HG02884 (cell line): ENCODE data around the gene C9.
"Not testable (repeated sequence)": the region's sequence is repeated elsewhere in the genome, so short reads cannot be mapped to it uniquely, and the experiment has no call there.

Experiments used
- ATAC-seq: cut with Tn5 transposase; IDR thresholded peaks from one replicate; pipeline ENCODE4 v1.9.1; 2021; ENCODE audit warnings: mild to moderate bottlenecking, moderate library complexity; ENCODE audit not compliant: unreplicated experiment

C9 gene

GRCh38 chr5:39373791-39374190 is 9.5 kb upstream of the C9 start:
- no peak for ATAC-seq

GRCh38 chr5:39371367-39371635 is 7.0 kb upstream of the C9 start:
- no peak for ATAC-seq

DNA sequence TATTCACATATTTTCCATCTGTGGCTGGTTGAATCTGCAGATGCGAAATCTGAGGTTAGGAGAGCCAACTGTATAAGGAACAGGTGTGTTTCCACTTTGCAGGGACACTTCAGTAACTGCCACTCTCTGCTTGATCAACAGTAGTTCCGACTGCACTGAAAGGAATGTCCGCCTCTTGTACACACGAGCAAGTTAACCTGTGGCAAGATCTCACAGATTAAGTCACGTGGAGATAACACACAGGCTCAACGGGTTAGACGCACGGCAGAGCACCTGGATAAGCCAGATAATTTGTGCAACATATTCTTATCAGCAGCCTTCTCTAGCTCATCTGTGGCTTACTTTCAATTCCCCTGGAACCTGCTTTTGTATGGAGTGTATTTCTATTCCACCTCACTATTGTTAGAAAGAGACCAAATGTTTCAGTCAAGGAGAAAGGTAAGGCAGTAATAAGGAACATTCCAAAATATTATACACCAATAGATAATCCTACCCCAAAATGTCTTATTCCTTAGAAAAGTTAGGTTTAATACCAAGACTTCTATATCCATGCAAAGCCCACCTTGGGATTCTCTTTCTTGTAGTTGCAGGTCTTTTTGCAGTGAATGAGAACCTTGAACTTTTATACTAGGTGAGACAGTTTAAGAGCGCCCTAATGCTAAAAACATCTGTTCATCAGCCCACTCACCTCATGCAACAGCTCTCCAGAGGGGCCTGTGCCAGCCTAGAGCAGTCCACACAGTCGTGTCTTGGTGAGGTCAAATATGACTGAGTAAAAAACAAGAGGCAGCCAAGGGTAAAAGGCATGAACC is 6.5 kb upstream of the C9 start:
- ATAC-seq: no peak

- ATAC-seq: no peak
These were observed 5.0 kb upstream of the C9 start for GRCh38 chr5:39369123-39369815.

DNA sequence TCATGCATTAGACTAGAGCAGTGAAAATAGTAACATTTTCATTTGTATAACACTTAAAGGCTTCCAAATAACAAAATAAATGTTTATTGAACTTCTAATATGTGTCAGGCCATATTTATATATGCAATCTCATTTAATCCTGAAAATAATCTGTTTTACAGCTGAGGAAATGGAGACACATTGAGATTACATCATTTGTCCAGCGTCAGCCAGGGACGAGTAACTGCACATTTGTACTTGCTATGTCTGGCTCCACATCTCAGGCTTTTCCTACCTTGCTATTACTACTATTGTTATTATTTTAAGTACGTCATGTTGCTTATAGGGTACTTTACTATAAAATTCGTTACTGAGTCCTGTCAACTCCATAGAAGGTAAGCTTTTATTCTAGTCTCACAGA is 3.8 kb upstream of the C9 start:
- ATAC-seq: no peak

GRCh38 chr5:39367711-39368110 is 3.4 kb upstream of the C9 start:
- ATAC-seq: no peak

DNA sequence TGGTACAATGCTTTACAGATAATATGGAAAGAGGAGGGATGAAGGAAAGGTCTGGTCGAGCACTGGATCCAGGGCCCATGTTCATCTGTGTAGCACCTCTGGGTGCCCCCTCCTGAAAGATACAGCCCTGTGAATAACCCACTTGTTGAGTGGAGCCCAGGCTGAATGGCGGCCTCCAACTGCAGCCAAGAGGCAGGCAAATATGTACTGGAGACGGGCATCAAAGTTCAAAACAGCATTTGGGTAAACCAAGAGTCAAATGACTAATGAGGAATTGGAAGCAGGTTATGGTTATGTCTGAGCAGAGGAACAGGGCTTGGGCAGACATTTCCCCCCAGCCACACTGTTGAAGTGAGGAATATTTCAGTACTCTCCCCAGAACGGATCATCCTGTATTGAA is 1.1 kb downstream of the C9 start:
- ATAC-seq: no peak

DNA sequence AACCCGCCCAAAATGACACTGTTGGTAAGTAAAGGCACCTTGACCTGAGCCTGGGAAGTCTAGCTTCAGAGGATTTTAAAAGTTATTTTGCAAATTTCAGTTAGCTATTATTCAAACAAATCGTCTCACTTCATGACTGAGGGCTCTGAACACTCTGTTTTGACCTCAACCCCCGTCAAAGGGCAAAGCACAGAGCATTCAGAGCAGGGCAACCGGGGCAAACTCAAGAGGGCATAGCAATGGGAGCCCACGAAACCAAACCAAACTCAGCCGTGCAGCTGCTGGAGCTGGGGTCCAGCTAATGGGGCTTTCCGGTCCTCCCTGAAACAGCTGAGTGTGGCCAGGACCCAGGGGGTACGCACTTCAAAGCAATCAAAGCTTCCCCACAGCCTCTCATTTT is 1.6 kb downstream of the C9 start:
- ATAC-seq: no peak

DNA sequence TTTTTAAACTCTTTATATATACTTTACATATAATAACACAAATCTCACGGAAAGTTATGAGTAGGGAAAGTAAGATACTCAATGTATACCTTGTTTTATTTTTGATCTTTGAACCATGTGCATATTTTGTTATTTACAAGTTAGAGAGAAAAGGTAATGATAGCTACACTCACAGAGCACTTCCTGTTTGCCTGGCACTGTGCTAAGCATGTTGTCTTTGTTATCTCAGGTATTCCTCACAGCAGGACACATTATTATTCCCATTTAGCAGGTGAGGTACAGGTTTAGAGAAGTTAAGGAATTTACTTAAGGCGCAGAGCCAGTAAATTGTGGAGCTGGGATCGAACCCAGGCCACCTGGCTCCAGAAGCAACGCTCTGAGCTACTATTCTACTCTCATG is 3.0 kb downstream of the C9 start:
- no peak for ATAC-seq

DNA sequence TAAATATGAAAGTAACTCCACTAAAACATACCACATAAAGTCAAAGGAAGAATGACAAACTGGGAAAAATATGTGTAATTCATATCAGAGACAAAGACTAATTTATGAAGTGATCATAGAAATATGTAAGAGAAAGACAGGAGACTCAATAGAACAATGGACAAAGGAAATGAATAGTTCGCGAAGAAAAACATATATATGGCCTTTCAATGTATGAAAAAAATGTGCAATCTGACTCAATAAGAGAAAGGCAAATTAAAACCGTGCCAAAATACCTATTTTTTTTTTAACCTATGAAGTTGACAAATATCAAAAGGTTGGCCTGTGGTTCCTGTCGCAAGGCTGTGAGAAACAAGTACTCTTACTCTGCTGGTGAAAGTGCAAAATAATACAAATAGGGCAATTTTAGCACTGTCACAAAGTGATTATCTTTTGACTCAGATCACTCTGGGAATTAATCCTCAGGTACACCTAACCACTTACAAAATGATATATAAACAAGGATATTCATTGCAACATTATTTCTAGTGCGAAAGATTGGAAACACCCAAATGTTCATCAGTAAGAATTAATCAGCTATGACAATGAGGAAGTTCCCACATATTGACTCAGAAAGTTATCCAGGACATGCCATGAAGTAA is 3.7 kb downstream of the C9 start:
- ATAC-seq: no peak

DNA sequence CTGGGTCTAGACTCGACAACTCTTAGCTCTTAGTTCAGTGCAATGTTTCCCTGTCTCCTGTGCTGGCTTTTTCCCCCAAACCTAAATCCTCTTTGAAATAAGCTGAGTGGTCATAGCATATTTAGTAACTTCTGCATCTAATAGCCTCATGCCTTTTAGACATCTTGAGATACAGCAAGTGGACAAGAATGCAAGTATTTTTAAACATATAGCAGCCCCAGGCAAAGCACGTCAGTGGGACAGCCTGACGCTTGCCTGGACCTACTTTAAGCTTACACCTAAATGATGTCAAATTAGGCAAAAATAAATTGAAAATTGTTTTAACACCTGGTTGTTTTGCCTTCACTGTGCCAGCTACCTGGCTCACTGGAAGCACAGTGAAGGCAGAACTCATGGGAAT is 8.0 kb downstream of the C9 start:
- no peak for ATAC-seq

DNA sequence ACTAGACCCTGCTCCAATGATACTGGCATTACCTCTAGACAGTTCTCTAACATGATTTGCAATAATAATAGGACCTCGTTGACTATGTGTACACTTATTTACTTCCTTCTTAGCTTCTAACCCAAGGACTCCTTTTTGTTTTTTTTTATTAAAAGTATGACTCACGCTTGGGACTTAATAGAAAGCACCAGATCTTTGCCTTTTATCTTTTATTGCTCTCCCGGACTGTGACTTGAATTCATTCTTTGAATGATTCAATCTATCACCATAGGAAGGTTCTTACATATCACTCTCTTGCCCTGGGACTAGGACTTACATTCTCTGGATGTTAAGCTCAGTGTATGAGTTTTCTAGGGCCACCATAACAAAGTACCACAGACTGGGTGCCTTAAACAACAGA is 9.0 kb downstream of the C9 start:
- no peak for ATAC-seq

- ATAC-seq: no peak
These were observed 10.4 kb downstream of the C9 start for GRCh38 chr5:39353717-39354399.

DNA sequence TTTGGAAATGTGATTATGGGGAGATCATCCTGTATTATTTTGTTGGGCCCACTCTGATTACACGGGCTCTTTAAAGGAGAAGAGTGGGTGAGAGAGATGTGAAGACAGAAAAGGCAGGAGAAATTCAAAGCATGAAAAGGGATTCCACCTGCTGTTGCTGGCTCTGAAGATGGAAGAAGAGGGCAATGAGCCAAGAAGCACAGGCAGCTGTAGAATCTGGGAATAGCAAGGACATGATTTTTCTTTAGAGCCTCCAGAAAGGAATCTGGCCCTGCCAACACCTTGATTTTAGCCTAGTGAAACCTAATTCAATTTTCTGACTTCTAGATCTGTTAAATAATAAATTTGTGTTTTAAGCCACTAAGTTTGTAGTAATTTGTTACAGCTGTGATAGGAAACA is 11.3 kb downstream of the C9 start:
- no peak for ATAC-seq

- no peak for ATAC-seq
These were observed 12.1 kb downstream of the C9 start for GRCh38 chr5:39352170-39352569.

GRCh38 chr5:39349484-39349883 is 14.8 kb downstream of the C9 start:
- ATAC-seq: no peak

DNA sequence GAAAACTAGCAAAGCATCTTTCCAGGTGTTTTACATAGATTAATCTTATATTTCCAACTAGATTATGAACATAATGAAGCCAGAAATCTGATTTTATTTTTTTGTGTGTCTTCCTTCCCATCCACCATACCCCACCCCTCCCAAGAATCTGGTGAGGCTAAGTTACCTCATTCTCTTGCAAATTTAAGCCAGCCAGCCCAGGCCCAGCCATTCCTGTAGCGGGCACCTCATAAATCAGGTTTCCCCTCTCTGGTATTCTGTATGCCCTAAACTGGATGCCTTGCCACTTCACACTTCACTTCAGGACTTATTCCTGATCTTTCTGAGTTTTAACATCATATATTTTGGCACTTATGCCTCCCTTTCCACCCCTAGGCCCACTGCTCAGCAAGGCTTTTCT is 21.8 kb downstream of the C9 start:
- ATAC-seq: no peak

DNA sequence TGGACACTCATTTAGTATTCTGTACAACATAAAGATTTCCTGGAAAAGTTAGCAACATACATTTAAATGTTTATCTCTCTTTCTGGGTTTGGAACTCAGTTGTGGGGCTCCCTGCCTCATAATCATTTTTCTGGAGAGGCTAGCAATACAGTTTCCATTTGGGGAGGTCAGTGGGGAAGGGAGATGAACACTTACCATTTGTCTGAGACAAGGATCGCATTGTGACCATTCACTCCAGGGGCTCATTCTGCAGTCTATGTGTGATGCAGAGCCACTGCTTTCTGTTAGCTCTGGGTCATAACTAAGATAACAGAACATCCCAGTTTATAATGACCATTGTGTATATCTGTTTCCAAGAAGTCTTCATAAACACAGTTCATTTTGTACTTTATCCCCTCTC is 22.4 kb downstream of the C9 start:
- ATAC-seq: no peak

DNA sequence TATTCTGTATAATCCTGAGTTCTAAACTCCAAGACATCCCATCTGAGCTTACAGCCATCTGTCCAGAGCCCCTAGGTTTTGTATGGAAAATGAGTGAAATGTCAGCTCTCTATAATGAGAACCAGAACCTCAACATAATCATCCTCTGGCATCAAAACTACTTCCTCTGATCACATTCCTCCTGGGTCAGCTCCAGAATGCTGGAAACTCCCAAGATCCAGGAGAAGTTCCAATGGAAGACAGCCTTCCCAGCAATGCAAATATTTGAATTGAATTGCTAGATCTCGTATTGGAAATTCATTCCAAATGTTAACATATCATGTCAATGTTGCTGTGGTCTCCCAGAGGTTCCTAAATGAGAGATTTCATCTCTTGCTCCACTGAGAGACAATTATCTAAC is 23.8 kb downstream of the C9 start:
- ATAC-seq: no peak

DNA sequence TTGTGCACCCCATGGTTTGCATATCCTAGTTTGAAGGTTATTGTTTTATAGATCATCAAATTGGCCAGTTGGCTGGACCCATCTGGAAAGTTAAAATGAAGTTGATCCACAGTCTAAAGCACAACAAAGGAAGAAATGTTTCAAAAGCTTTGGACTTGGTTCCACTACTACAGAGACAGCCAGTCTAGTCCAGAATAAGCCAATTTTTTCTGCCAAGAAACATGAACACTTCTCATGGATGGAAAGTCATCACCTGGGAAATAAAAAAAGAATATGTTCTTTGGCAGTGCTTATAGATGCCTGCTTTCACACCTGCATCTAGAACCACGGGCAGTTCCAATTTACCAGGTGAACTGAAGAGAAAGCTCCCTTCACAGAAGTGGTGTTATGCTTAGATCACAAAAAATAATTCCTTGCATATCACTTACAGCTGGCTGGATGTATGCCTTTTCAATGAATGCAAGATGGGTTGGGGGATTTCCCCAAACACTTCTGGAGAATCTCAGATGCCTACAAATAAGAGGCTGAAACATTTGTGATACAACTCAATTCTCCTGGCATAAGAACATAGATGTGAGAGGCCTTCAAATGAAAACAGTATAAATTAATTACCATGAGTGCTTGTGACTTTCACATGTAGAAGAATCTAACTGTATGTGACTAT is 26.9 kb downstream of the C9 start:
- no peak for ATAC-seq

DNA sequence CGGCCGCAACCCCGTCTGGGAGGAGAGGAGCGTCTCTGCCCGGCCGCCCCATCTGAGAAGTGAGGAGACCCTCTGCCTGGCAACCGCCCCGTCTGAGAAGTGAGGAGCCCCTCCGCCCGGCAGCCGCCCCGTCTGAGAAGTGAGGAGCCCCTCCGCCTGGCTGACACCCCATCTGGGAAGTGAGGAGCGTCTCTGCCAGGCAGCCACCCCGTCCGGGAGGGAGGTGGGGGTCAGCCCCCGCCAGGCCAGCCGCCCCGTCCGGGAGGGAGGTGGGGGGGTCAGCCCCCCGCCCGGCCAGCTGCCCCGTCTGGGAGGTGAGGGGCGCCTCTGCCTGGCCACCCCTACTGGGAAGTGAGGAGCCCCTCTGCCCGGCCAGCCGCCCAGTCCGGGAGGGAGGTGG is 30.0 kb downstream of the C9 start:
- ATAC-seq: not testable (repeated sequence)
